Immature natural killer cell (primary cell): Measurements from ENCODE around the gene LGALS9B. TPM values are rescaled to one million over a fixed set of nuclear protein-coding genes. Genes with fewer than 3 reads are reported as not detected.
A peak's percentile ranks its signal among the peaks of the same experiment; 100 is the strongest.
"Not testable (repeated sequence)": the region's sequence is repeated elsewhere in the genome, so short reads cannot be mapped to it uniquely, and the experiment has no call there.

Source experiments
- DNase-seq, 3 donors: peaks; one replicate each; pipeline ENCODE4 v3.0.0; 2022; ENCODE audit warnings: mixed read lengths in 1 of 3
- H3K27ac Mint-ChIP-seq, 6 donors: one replicate each; pipeline ENCODE4 v1.8.0; 2020; ENCODE audit warnings: mixed read lengths in 6 of 6, mild to moderate bottlenecking in 5 of 6, inconsistent platforms in 4 of 6, moderate library complexity in 3 of 6
- H3K27me3 Mint-ChIP-seq, 3 donors: one replicate each; pipeline ENCODE4 v1.8.0; 2020 to 2021; ENCODE audit warnings: low read depth in 3 of 3, mild to moderate bottlenecking in 3 of 3, mixed read lengths in 3 of 3, moderate library complexity in 3 of 3, inconsistent platforms in 1 of 3
- H3K36me3 Mint-ChIP-seq, 3 donors: one replicate each; pipeline ENCODE4 v1.8.0; 2020; ENCODE audit warnings: mixed read lengths in 3 of 3, inconsistent platforms in 2 of 3, mild to moderate bottlenecking in 2 of 3
- H3K4me1 Mint-ChIP-seq, 2 donors: one replicate each; pipeline ENCODE4 v1.8.0; 2020; ENCODE audit warnings: inconsistent platforms in 2 of 2, mild to moderate bottlenecking in 2 of 2, mixed read lengths in 2 of 2, moderate library complexity in 1 of 2
- H3K4me3 Mint-ChIP-seq, 5 donors: one replicate each; pipeline ENCODE4 v1.8.0; 2020; ENCODE audit warnings: mild to moderate bottlenecking in 5 of 5, mixed read lengths in 5 of 5, inconsistent platforms in 3 of 5, moderate library complexity in 3 of 5
- H3K9me3 Mint-ChIP-seq, 6 donors: one replicate each; pipeline ENCODE4 v1.8.0; 2020; ENCODE audit warnings: mild to moderate bottlenecking in 6 of 6, mixed read lengths in 6 of 6, inconsistent platforms in 4 of 6, moderate library complexity in 3 of 6
- polyA plus RNA-seq, 3 donors: library from polyadenylated mRNA; unstranded; fragments of 300-500 nt; fragmentation: Illumina TruSeq; gene quantifications; one replicate each; pipeline ENCODE4 v1.2.3, GENCODE V29; 2021

Gene LGALS9B
- polyA plus RNA-seq, 3 donors from 2014 or later, result 20.9 to 23.8 (median 22.3) TPM

DNA sequence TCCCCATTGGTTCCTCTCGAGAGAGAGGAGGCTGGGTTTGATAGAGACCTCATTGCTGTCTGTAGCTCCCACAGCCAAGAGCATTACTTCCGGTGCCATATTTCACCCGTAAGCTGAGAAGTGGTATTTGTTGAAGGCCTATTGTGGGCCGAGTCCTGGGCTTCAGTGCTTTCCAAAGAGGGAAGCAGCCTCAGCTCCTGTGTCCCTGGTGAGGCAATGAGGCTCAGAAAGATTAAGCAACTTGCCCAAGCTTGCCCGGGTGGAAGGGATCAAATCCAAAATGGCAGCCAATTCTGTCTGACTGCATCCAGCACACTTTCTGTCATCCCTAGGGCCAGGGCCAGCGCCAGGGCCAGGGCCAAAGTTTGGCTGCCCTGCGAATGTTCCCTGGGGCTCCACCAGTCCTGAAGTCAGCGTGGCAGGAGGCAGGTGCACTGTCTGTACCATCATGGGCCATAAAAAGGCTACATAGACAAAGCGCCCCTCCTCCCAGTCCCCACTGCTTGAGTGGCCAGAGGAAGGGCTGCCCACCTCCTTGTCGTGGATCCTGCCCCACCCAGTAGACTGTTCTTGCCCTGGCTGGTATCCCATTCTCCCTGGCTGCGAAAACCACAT, 13.4 kb downstream of the LGALS9B start:
- not testable (repeated sequence) for H3K27me3 Mint-ChIP-seq, DNase-seq, H3K4me3 Mint-ChIP-seq, H3K27ac Mint-ChIP-seq, H3K36me3 Mint-ChIP-seq, H3K4me1 Mint-ChIP-seq, H3K9me3 Mint-ChIP-seq

GRCh38 chr17:20450852-20451251, 16.5 kb downstream of the LGALS9B start:
- Mint-ChIP-seq H3K27ac (peak overlapping the region in 1 of 6 donors; percentile 49), H3K4me3 (peak overlapping the region in 1 of 5 donors; percentile 64)
- peak; percentile 19 to 44 (median 24) for DNase-seq
- not testable (repeated sequence) for H3K27me3 Mint-ChIP-seq, H3K36me3 Mint-ChIP-seq, H3K4me1 Mint-ChIP-seq, H3K9me3 Mint-ChIP-seq

DNA sequence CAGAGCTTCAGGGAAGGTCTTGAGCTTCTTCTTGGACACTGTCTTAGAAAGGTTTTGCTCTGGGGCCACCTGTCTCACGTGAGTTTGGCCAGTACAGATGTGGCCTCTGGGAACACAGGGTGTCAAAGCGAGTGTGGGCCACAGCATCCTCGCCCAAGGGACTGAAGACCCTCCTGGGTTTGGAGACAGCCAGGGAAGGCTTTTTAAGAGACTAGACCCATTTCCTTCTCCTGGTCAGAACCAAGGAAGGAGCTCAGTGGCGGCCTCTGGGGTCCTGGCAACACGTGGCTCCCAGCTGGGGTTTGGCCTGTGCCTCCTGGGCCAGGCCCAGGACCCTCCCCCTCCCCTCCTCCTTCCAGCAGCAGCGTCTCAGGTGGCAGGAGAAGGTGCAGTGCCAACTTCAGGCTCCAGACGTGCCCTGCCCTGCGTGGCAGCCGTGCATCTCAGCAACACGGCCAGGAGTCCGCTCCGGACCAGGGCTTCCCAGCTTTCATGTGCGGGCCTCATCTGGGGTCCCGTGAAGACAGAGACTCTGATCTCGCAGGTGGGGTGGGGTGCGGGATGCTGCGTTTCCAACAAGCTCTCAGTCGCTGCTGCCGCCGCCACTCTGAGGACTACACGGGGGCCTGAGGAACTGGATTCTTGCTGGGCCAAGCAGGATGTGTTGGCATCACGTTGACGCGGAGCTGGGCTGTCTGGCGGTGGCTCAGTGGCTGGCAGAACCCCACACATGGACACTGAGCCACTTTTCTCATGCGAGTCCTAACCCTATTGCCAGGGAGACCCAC, 19.6 kb downstream of the LGALS9B start:
- H3K27me3 Mint-ChIP-seq, H3K4me3 Mint-ChIP-seq, H3K27ac Mint-ChIP-seq, DNase-seq, H3K9me3 Mint-ChIP-seq, H3K4me1 Mint-ChIP-seq, H3K36me3 Mint-ChIP-seq: not testable (repeated sequence)

DNA sequence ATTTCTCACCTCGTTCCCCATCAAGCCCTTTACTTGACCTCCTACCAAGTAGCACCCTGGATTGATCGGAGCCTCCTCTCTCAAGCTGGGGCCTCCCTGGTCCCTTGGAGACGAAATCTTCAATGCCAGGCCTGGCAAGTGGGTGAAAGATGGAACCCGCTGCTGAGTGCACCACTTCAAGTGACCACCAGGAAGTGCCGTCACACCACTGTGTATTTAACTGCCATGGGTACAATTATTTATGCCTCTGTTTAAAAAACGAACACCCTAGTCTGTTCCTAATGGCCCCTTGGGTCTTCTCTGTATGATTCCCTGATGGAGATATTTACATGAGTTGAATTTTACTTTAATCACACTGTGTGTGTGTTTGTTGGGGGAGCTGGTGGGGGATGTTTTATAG, 20.4 kb downstream of the LGALS9B start:
- H3K9me3 Mint-ChIP-seq, H3K36me3 Mint-ChIP-seq, H3K4me3 Mint-ChIP-seq, H3K27me3 Mint-ChIP-seq, H3K27ac Mint-ChIP-seq, H3K4me1 Mint-ChIP-seq: not testable (repeated sequence)
- DNase-seq, result peak in 2 of 3 donors; percentile 7 to 21

- H3K4me1 Mint-ChIP-seq, H3K27ac Mint-ChIP-seq: not testable (repeated sequence)
These were observed 22.6 kb downstream of the LGALS9B start for GRCh38 chr17:20444581-20445236.

DNA sequence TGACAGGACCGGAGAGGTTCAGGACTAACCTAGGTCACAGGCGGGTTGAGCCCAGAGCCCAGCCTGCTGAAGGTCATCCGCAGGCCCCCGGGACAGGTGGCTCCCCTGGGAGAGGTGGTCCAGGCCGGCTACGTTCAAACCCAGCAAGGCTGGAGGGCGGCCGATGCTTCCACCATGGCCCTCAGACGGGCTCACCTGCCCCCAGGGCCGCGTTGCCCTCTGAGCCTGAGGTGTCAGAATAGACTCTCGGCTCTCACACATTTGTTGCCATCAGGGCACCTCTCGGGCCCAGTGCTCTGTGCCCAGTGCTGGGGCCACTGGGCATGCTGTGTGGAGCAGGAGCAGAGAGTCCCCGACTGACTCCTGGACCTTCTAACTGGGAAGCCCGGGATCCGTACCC, 23.2 kb downstream of the LGALS9B start:
- H3K4me1 Mint-ChIP-seq, H3K4me3 Mint-ChIP-seq, H3K27ac Mint-ChIP-seq, H3K9me3 Mint-ChIP-seq, H3K27me3 Mint-ChIP-seq, H3K36me3 Mint-ChIP-seq, DNase-seq: not testable (repeated sequence)

More at GRCh38 chr17:20444581-20445236, 22.6 kb downstream of the LGALS9B start:
- not testable (repeated sequence) for H3K9me3 Mint-ChIP-seq, H3K4me3 Mint-ChIP-seq, H3K36me3 Mint-ChIP-seq, H3K27me3 Mint-ChIP-seq, DNase-seq

DNA sequence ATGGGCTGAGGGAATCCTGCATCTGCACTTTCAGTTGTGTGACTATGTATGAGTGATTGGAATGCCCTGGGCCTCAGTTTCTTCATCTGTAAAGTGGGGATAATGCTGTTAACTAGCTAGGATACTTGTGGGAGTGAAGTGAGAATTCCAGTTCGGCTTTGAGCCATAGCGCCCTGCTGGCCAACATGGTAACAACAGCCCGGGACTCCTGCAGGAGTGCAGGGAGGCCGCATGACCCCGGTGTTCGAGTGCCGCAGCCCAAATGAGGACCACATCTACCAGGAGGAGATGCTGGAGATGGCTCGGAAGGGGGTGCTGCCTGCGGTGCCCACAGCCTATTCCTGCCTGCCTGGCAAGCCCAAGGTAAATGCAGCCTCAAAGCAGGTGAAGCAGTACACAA, 23.7 kb downstream of the LGALS9B start:
- H3K4me3 Mint-ChIP-seq, H3K9me3 Mint-ChIP-seq, H3K27ac Mint-ChIP-seq, H3K36me3 Mint-ChIP-seq, H3K4me1 Mint-ChIP-seq, H3K27me3 Mint-ChIP-seq, DNase-seq: not testable (repeated sequence)

DNA sequence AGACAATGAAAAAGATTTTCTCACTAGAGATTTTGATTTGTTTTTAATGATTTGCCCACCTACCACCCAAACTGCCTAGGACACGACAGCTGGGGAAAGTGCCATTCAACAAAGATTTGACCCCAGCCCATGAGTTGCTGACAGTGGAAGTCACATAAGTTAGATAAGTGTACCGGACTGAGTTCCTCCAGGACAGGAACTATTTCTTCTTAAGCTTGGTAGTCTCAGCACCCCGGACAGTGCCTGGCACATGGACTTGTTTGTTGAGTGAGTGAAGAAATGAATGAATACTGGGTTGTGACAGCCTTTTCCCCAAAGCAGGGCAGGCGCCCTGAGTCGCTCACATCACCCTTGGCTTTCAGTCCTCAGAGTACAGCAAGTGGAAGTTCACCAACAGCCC, 26.7 kb downstream of the LGALS9B start:
- not testable (repeated sequence) for H3K9me3 Mint-ChIP-seq

DNA sequence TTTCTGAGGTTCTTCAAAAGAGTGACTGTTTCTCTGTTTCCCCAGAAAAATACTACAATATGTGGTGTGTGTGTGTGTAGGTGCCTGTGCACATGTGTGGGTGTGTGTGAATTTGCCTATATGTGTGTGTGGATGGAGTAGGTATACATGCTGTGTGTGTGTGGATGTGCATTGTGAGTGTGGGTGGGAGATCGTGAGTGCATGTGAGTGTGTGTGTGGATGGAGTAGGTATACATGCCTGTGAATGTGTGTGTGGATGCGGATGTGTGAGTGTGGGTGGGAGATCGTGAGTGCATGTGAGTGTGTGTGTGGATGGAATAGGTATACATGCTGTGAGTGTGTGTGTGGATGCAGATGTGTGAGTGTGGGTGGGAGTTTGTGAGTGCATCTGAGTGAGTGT, 32.2 kb downstream of the LGALS9B start:
- not testable (repeated sequence) for H3K4me1 Mint-ChIP-seq, H3K27me3 Mint-ChIP-seq, H3K4me3 Mint-ChIP-seq, H3K27ac Mint-ChIP-seq, DNase-seq, H3K9me3 Mint-ChIP-seq, H3K36me3 Mint-ChIP-seq

More for the DNA sequence above, 26.7 kb downstream of the LGALS9B start:
- H3K27me3 Mint-ChIP-seq, H3K36me3 Mint-ChIP-seq, H3K27ac Mint-ChIP-seq, H3K4me1 Mint-ChIP-seq, H3K4me3 Mint-ChIP-seq, DNase-seq: not testable (repeated sequence)

GRCh38 chr17:20433382-20433781, 34.0 kb downstream of the LGALS9B start:
- H3K27me3 Mint-ChIP-seq, H3K27ac Mint-ChIP-seq: not testable (repeated sequence)

GRCh38 chr17:20427264-20427663, 40.1 kb downstream of the LGALS9B start:
- not testable (repeated sequence) for H3K27me3 Mint-ChIP-seq, H3K4me3 Mint-ChIP-seq, H3K27ac Mint-ChIP-seq, H3K36me3 Mint-ChIP-seq, H3K9me3 Mint-ChIP-seq, DNase-seq, H3K4me1 Mint-ChIP-seq

More at GRCh38 chr17:20433382-20433781, 34.0 kb downstream of the LGALS9B start:
- H3K4me3 Mint-ChIP-seq, H3K36me3 Mint-ChIP-seq, H3K4me1 Mint-ChIP-seq, H3K9me3 Mint-ChIP-seq, DNase-seq: not testable (repeated sequence)

DNA sequence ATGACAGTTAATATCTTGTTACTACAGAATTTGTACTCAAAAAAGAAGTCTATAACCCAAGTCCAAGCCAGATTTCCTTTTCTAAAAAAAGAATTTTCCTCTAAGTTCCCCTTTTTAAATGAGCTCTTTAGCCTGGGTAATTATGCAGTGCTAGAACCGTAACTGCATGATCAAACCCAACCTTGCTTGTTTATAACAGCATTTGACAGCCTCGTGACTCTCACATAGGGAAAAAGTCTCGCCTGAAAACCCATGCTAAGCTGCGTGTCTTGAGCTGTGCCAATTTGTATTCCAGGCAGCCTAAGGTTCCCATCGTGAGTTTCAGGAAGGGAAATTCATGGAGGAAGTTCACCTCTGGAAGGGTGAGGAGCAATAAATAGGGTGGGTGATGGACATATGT, 44.5 kb downstream of the LGALS9B start:
- H3K27ac Mint-ChIP-seq, H3K36me3 Mint-ChIP-seq, H3K4me3 Mint-ChIP-seq, DNase-seq, H3K9me3 Mint-ChIP-seq, H3K4me1 Mint-ChIP-seq, H3K27me3 Mint-ChIP-seq: not testable (repeated sequence)

DNA sequence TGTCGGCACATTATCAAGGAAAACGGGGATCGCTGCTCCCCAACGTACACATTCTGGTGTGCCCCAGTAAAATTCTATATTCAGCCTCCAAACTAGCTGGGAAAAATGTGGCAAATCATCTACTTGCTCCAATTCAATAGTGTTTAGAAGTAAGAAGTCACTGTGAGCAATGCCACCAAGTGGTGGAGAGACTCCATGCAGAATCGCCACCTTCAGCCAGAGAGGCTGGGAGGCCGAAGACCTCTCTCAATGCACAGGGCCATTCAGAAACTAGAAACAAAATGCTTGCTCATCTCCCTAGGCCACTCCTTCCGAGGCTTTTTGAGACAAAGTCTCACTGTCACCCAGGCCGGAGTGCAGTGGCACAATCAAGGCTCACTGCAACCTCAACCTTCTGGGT, 48.5 kb downstream of the LGALS9B start:
- H3K9me3 Mint-ChIP-seq, H3K27ac Mint-ChIP-seq, H3K4me3 Mint-ChIP-seq: not testable (repeated sequence)

DNA sequence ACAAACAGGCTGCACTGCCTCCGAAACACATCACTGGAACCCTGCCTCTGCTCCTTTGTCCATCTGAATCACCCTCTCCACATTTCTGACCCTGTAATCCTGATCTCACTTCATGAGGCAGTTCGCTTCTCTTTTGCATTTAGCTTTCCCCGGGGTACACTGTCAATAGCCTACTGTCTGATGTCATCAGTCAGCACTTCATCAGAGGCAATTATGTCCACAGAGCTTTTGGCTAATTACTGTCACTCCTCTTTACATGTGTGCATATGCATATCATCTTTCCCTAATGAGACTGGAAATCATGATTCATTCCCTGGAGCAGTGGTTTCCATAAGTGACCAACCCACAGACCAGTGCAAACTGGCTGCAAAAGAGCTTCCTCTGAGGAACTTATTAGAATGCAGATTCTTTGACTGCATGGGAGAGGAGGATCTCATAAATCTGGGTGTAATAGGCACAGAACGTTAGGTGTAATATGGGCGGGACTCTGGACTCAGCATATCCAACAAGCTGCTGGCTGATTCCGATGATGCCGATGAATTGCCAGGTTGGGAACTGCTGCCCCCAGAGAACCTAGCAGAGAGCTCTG, 49.8 kb downstream of the LGALS9B start:
- not testable (repeated sequence) for H3K4me1 Mint-ChIP-seq, H3K36me3 Mint-ChIP-seq, H3K27me3 Mint-ChIP-seq, H3K4me3 Mint-ChIP-seq, H3K9me3 Mint-ChIP-seq, DNase-seq, H3K27ac Mint-ChIP-seq

More for the DNA sequence above, 48.5 kb downstream of the LGALS9B start:
- DNase-seq, H3K36me3 Mint-ChIP-seq, H3K27me3 Mint-ChIP-seq, H3K4me1 Mint-ChIP-seq: not testable (repeated sequence)
